Hepatocyte (in vitro differentiated cells): ENCODE results near the gene DPP10.

ENCODE experiments used
- CTCF ChIP-seq: fragments of 200-600 bp; sonication (generic); IDR thresholded peaks from 2 replicates; pipeline ENCODE4 v1.5.1; 2016; ENCODE audit warnings: antibody characterized with exemption, mild to moderate bottlenecking; ENCODE audit not compliant: poor library complexity
- EZH2 ChIP-seq: fragments of 200-600 bp; sonication (generic); IDR thresholded peaks from 2 replicates; pipeline ENCODE4 v1.6.1; 2016; ENCODE audit warnings: antibody characterized with exemption, mild to moderate bottlenecking, borderline replicate concordance

- TF ChIP-seq EZH2: no peak
- TF ChIP-seq CTCF: no peak
These were observed 1017.6 kb downstream of the DPP10 start for GRCh38 chr2:115460008-115460407.
